Lower lobe of right lung (tissue), 2 donors: ENCODE results near the gene GARRE1. TPM values are rescaled to one million over a fixed set of nuclear protein-coding genes. Genes with fewer than 3 reads are reported as not detected.
A peak's percentile ranks its signal among the peaks of the same experiment; 100 is the strongest.

ENCODE experiments used
- ATAC-seq, 2 donors: fragments of 200-7000 bp; cut with Tn5 transposase; one replicate each; pipeline ENCODE4 v1.9.1; 2020 to 2022; ENCODE audit warnings: mild to moderate bottlenecking in 2 of 2, moderate library complexity in 2 of 2
- DNase-seq: peaks from one replicate; pipeline ENCODE4 v3.0.0-alpha.2; 2020
- H3K27ac ChIP-seq: fragments of 200-600 bp; one replicate; pipeline ENCODE4 v1.8.0; 2022
- H3K27me3 ChIP-seq: fragments of 200-600 bp; one replicate; pipeline ENCODE4 v1.8.0; 2022; ENCODE audit warnings: low read depth
- H3K36me3 ChIP-seq: fragments of 200-600 bp; one replicate; pipeline ENCODE4 v1.8.0; 2022; ENCODE audit warnings: mild to moderate bottlenecking
- H3K4me1 ChIP-seq: fragments of 200-600 bp; one replicate; pipeline ENCODE4 v1.8.0; 2022
- H3K4me3 ChIP-seq: fragments of 200-600 bp; one replicate; pipeline ENCODE4 v1.8.0; 2022; ENCODE audit warnings: mild to moderate bottlenecking
- H3K9me3 ChIP-seq: fragments of 200-600 bp; one replicate; pipeline ENCODE4 v1.8.0; 2022
- CTCF ChIP-seq: fragments of 200-600 bp; IDR thresholded peaks from one replicate; pipeline ENCODE4 v1.8.0; 2022; ENCODE audit warnings: antibody characterized with exemption, mild to moderate bottlenecking
- intact Hi-C: fragments of 100-400 bp; cut with DNase I; formaldehyde crosslinking; loops from one replicate; pipeline ENCODE4 v1.11.0; 2022
- total RNA-seq: library from RNA; stranded (reverse); fragmentation: NEBNext Ultra II Directional; extraction: Animal tissue kit (Norgen Biotek cat#: 25700); gene quantifications from one replicate; pipeline ENCODE4 v1.2.1, GENCODE V29; 2021
- donor health status: DM: no; HTN: yes; CAD: no; lungs with severe emphysema.

The GARRE1 gene
- total RNA-seq, 1 donor from 2014 or later = 31.2 TPM

GRCh38 chr19:34232566-34233481 lies 21.5 kb upstream of the GARRE1 start:
- peak; percentile 59 for DNase-seq

GRCh38 chr19:34235425-34235940 lies 18.9 kb upstream of the GARRE1 start:
- H3K27me3 ChIP-seq = no peaks in the 10 kb centered on the region
- H3K4me3 ChIP-seq = no peak overlapping the region
- ATAC-seq = no peak

More at GRCh38 chr19:34232566-34233481, 21.5 kb upstream of the GARRE1 start:
- H3K27ac ChIP-seq = no peak overlapping the region
- peaks cover 33% of the 10 kb centered on the region for H3K36me3 ChIP-seq
- no peaks in the 10 kb centered on the region for H3K9me3 ChIP-seq
- TF ChIP-seq CTCF = no peak
- H3K27me3 ChIP-seq = no peaks in the 10 kb centered on the region
- peak; percentile 38 to 73 for ATAC-seq
- intact Hi-C loops = no loop called here
- peaks cover 20% of the 10 kb centered on the region for H3K4me1 ChIP-seq
- no peak overlapping the region for H3K4me3 ChIP-seq

GRCh38 chr19:34236035-34236987 lies 18.0 kb upstream of the GARRE1 start:
- intact Hi-C loops = no loop called here
- Histone ChIP-seq H3K9me3 (no peaks in the 10 kb centered on the region), H3K36me3 (no peaks in the 10 kb centered on the region), H3K27me3 (no peaks in the 10 kb centered on the region), H3K27ac (no peak overlapping the region), H3K4me1 (peaks cover 20% of the 10 kb centered on the region), H3K4me3 (no peak overlapping the region)
- peak in 1 of 2 donors; percentile 24 for ATAC-seq
- DNase-seq = no peak
- no peak for TF ChIP-seq CTCF

More at GRCh38 chr19:34235425-34235940, 18.9 kb upstream of the GARRE1 start:
- intact Hi-C loops = no loop called here
- Histone ChIP-seq H3K36me3 (peaks cover 7% of the 10 kb centered on the region), H3K27ac (no peak overlapping the region), H3K4me1 (peaks cover 20% of the 10 kb centered on the region), H3K9me3 (no peaks in the 10 kb centered on the region)
- DNase-seq = no peak
- no peak for TF ChIP-seq CTCF

- DNase-seq = no peak
- Histone ChIP-seq H3K27ac (no peak overlapping the region), H3K4me3 (no peak overlapping the region), H3K9me3 (no peaks in the 10 kb centered on the region), H3K27me3 (no peaks in the 10 kb centered on the region), H3K36me3 (no peaks in the 10 kb centered on the region), H3K4me1 (peaks cover 19% of the 10 kb centered on the region)
- intact Hi-C loops = no loop called here
- no peak for TF ChIP-seq CTCF
- ATAC-seq = no peak
These were observed 17.1 kb upstream of the GARRE1 start for GRCh38 chr19:34237283-34237682.

GRCh38 chr19:34237939-34238338 lies 16.4 kb upstream of the GARRE1 start:
- Histone ChIP-seq H3K27ac (no peak overlapping the region), H3K9me3 (no peaks in the 10 kb centered on the region), H3K36me3 (no peaks in the 10 kb centered on the region), H3K4me3 (no peak overlapping the region), H3K27me3 (no peaks in the 10 kb centered on the region), H3K4me1 (peaks cover 12% of the 10 kb centered on the region)
- intact Hi-C loops = no loop called here
- no peak for TF ChIP-seq CTCF
- no peak for DNase-seq
- ATAC-seq = no peak
